ENCODE data around the gene ACAP3.

ACAP3 gene

DNA sequence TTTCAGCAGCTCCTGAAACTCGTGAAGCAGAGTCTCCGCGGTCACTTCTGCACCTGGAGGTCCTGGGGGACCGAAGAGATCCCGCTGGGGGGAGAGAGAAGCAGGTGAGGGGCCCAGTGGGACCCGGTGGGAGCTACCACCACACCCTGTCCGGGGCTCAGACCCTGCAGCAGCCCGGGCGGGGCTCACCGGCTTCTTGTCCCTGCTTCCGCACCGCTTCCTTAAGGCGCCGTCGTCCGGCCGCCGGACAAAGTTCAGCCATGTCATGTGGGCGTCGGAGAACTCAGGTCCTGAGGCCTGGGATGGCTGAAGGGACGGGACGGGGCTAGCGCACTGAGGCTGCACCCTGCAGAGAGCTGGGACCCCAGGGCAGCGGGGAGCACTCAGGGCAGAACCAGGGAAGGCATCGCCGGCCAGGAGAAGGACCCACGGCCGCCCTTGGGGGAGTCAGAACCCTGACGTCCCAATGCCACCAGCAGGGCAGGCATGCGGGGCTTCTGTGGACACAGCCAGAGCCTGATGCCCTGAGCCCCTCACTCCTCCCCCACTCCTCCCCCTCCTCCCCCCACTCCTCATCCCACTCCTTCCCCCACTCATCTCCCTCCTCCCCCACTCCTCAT, 63.4 kb downstream of the ACAP3 start:
- no peak for DNase-seq (ENCODE audit: low read depth)

DNA sequence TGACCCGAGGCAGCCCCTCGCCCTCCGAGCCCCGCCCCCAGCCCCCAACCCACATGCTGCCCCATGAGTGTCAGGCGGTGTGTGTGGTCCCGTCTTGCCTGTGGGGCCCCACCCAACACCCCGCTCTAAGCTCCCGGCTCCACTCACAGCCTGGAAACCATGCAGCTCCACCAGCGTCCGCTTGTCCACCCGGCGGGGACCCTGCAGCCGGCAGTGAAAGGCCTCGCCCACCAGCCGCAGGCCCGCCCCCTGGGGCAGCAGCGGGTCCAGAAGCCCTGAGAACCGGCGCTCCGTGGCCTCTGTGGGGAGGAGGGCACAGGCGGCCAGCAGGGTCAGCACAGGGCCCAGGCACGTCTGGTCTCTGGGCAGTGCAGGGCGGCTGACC, 63.9 kb downstream of the ACAP3 start:
- no peak for DNase-seq (ENCODE audit: low read depth)

DNA sequence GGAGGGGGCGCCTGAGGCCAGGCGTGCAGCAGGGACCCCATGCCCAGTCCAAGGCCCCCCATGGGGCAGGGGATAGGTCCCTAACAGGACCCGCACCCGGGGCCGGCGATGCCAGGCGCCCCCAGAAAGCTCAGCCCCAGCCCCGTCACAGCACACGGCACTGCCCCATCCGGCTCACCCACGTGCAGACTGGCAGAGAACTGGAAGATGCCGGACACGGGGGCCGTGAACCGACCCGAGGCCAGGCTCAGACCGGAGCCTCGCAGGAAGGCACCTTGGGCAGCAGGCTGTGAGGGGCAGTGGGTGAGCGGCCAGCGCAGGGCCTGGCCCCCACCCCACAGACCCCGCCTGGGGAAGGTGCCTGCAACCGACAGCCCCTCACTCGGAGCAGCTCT, 64.5 kb downstream of the ACAP3 start:
- DNase-seq (ENCODE audit: low read depth): no peak

- DNase-seq (ENCODE audit: low read depth): no peak
These were observed 65.1 kb downstream of the ACAP3 start for GRCh38 chr1:1242461-1243265.
